HG02852 (cell line): Measurements from ENCODE around the gene CEP128.
A peak's percentile ranks its signal among the peaks of the same experiment; 100 is the strongest.

Experiments used
- ATAC-seq: cut with Tn5 transposase; IDR thresholded peaks from one replicate; pipeline ENCODE4 v1.9.1; 2021; ENCODE audit warnings: mild to moderate bottlenecking, moderate library complexity; ENCODE audit not compliant: unreplicated experiment

CEP128 gene

DNA sequence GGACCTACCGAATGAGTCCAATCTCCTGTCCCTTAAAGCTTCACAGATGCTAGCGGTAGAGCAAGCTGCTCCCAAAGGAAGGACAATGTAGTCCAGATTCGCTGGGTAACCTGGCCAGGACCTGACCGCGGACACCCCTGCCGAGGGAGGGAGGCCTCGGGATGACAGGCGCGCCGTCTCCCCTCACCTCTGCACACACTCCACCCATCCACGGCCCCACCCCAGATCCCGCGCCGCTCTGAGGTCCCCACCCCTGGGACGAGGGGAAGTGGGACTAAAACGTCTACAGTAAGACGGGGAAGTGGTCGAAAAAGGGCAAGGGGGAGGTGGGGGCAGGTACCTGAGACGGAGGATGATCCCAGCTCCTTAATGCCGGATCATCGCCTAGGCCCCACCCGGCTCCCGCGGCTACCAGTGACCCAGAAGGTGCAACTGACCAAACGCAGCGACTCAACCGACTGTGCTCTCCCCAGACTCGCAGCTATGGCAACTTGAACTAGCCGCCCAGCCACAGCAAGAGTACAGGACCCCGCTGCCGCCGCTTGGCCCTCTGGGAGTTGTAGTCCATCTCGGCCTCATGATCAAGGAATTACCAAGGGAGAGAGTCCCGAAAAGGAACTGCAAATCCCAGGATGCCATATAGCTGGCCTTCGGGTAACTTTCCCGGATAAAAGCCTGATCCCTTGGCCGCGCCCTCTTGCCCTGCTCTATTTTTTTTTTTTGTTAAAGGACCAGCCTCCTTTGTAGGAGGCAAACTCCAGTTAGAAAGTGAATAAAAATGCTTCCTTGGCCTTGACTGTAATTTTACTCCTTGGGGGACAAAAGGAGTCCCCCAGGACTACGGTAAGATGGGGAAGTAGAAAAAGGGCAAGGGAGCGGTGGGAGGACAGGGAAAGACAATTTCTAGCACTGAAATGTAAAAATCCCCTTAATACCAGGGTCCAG is at the start of gene CEP128:
TSS of gene CEP128 (minus strand) at position 498 of the 945 bp plus-strand sequence.
- ATAC-seq = peak; percentile 99

DNA sequence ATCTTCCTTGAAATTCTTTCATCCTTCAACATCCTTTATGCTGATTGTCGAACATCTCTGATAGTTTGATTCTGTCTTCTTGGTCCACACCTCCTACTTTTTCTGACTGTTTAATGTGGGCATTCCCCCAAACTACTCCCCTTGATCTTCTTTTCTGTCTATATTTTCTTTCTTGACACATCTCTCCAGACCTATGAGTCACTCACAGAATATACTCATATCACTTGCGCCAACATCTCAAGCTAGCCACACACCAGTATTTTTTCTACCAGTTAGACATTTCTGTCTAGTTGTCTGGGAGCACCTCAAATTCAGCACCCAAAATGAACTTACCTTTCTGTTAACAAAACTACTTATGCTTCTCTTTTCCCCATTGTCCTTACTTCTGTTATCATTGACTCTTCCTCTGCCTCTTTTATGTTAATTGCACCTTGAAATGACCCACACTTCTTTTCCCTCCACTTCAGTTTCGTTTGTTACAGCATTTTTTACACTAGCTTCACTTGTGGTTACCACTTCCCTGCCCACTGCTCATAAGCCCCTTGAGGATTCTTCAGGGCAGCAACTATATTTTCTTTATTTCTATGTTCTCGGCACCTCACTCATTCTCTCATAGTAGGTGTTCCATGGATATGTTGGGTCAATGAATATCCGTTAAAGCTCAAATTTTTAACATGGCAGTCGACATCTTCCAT is 47.3 kb upstream of the CEP128 start:
- peak; percentile 46 for ATAC-seq

DNA sequence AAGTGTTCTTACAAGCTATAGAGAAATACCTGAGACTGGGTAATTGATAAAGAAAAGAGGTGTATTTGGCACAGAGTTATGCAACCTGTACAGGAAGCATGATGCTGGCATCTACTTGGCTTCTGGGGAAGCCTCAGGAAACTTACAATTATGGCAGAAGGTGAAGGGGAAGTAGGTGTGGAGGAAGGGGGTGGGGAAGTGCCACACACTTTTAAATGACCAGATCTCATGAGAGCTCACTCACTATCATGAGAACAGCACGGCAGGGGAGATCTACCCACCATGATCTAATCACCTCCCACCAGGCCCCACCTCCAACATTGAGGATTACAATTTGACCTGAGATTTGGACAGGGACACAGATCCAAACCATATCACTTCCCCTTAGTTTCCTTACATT is 46.7 kb upstream of the CEP128 start:
- no peak for ATAC-seq

DNA sequence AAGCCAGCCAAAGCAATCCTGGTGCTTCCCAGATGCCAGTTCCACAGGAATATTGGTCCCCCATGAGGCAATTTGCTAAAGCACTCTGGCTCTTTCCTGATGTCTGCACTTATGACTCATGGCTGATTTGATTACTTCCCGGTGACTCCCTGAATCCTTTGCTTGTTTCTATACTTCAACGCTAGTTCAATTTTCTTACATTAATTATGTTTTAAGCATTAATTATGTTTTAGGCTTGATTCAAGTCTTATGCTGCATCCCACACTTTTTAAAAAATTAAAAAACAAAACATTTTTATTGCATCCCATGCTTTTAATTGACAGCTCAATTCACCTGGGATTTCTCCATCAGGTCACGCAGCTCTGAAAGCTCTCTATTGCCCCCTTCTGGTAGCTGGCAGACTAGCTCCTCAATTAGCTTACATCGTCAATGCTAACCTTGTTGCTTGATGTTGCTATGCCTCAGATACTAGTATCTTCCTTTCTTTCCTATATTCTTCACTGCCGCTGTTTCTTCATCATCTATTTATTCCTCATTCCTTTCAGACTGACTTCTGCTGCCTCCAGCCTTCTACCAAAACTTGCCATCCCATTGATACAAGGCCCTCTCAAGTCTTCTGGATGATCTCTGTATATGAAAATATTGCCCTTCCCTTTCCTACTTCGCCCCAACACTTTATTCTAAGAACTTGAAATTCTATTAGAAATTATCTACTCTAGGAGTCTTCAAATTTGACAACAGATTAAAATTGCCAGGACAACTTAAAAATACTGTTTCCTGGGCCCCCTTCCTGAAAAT is 45.9 kb upstream of the CEP128 start:
- ATAC-seq = peak; percentile 74

DNA sequence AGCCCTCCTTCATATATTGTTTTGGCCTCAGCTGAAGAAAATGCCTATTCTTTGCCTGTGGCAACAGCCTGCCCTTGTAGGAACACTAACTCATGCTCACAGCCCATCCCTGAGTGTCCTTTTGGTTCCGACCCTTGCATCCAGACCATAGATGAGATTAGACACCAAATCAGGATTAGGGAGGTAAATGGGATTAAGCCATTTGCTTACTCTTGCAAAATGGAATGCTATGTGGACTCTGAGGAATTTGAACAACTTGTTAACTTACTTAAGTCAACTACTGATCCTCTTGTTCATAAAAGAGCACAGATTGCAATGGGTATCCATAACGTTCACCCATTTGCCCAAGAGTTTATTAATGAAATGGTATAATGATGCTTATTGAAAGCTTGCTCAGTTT is 41.2 kb upstream of the CEP128 start:
- ATAC-seq = no peak

DNA sequence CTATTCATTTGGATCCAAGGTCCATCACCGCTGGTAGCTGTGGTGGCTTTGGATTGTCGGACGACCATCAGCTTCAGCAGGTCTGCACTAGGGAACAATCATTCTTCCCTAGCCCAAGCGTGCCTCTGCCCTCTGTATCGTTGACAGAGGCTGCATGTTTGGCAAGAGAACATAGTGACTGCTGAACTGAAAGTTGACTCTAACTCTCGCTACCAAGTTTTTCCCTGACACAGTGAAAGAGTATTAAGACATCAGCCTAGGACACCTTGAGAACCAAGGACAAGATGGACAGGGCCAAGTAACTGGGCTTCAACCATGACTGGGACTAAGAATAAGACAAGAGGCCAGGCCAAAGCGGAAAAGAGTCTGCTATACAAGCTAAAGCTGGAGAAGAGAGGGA is 40.1 kb upstream of the CEP128 start:
- no peak for ATAC-seq

DNA sequence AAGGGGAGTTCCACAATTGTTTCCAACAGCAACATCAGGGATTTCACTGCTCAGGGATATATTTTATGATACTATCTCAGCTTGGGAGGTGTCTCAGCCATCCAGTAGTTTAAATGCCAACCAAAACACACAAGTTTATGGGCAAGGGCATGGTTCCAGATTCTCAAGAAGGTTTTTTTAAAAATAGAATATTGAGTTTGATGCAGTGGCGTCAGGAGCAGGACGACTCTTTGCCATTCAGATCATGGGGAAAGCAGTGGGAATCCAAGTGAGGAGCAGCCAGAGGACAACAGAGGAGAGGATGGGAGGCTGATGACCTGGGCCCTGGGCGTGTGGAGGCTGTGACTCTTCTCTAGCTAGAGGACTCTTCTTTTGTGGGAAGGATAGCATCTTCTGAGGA is 39.6 kb upstream of the CEP128 start:
- ATAC-seq = no peak

DNA sequence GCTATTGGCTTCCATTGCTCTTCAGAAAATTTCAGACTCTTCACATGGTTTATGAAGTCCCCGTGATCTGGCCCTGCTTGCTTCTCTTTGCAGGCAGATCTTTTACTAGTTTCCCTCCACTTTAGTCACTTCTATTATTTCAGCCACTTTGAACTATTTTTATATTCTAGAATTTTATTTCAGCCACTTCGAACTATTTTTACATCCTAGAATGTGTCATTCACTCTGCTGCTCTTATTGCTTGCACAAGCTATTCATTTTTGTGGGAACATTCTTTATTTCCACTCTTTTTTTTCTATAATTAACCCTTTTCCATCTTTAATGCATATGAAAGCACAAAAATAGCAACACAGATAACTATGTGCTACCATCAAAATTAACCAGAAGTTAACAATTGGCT is 38.4 kb upstream of the CEP128 start:
- no peak for ATAC-seq

DNA sequence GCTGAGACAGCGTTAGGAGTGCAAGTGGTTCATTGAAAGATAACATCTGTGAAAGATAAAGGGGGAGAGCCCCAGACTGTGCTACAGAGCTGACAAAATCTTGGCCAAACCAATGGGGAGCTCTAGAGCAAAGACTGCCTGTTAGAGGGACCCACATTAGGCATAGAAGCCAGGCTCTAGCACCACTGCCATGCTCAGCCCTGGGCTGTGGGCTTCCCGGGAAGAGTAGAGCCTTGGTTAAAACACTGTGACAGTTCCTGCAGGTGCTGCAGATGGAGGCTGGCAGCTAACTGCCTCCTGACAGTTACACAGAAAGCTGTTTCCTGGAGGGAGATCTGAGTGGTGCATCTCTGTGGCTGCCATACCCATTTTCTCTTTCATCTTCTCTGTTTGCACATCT is 36.9 kb upstream of the CEP128 start:
- ATAC-seq = no peak

DNA sequence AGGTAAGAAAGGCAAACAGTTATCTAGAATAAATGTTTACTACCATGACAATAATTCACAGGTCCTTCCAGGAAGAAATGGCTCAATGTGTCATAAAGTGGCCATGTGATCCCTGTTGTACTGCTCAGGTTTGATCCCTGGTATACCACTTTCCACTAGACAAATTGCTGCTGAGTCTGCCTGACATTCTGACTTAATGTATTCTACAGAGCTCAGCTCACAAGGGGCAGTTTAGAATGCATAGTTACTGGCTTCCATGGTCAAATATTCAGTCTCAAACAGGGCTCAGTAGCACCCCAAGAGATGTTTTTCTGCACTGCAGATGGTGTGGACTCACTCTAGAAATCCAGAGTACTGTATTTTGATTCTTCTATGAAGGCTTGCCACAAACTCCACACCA is 35.7 kb upstream of the CEP128 start:
- ATAC-seq = peak; percentile 58

DNA sequence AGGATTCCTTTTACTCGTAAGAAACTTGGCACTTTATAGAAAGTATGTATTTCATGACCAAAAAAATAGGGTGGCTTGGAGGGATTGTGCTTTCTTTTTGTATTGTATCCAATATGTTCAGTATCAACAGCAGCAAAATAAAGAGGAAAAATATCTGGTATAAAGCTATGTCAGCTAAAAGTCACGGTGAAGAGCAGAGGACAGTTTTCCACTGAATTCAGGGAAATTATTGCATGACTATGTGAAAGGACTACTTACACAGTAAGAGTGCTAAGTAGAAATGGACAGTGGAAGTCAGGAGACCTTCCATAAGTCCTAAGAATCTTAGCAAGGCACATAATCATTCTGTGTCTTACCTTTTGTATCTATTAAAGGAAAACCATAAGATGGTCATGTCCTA is 33.1 kb upstream of the CEP128 start:
- ATAC-seq = no peak

DNA sequence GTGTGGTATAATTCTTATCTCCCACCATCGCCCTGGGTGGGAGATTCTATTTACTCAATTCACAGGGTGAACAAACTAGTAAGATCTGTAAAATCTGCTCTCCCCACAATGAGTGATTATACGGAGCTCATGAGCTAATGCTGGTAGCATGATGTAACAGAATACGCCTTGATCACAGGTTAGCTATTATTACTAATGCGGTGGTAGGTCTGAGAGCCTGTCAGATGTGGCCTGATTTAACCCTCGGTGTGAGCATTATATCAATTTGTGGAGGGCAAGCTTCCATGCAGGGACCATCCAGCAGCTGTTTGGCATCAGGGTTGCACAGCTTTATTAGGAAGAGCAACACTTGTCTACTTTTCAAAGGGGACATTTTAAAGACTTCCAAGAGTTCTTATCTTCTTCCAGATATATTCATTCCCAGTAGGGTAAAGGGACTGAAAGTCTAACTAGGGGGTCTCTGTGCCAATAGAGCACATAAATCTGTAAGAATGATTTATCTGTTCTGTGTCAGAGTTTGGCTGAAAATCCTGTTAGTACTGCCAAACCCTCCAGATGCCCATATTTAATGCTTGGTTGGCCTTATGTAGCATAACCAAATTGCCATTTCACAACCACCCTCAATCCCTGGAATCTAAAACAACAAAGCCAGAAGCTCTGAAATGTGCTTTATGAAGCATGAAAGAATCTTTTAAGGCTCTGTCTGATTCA is 32.5 kb upstream of the CEP128 start:
- ATAC-seq = no peak

DNA sequence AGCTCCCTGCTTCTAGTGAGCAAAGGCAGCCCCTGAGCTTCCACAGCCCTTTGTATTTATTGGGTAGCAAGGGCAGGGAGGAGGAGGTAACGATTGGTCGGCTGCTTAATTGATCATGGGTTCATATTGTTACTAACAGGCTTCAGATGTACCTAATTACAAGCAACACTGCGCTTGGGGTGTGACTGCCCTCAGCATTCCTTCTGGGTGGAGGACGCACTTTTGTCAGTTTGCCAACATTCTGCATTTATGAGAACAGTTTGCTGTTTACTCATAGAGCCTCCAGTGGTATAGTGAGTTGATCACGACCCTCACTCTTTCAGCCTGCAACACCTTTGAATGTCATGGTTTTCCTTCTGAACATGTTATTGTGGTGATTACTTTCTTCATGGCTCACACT is 23.5 kb upstream of the CEP128 start:
- no peak for ATAC-seq

DNA sequence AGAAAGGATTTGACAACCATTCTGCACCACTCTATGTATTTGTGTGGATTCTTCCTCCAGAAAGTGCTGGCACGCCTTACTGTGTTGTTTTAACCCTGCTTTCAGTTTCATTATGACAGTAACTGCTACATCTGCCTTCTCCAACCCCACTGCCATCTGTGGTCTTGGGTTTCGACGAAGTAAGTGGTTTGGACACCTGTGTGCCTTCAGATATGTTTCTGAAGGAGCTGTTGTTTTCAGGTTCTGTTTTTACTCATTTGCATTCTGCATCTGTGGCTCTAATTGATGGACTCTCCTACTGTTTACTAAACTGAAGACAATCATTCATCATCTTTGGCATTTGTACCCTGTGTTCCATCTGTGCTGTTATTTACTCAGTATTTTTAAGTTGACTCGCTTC is 18.0 kb upstream of the CEP128 start:
- peak; percentile 99 for ATAC-seq

DNA sequence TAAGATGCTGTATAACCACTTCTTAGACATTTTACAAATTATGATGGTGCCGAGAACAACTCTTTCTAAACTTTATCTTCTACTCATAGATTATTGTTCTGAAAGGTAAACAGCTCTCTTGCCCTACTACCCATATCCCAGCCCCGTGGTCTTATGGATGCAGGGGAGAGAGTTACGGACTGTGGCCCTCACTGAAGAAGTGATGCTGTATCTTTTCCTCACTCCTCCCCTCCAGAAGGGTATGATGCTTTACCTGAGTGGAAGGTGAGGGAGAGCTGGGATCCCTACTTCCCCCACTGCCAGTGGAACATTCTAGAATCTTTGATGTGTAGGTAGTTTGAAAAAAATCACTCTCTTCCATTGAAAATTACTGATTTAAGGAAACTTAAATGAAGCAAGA is 17.4 kb upstream of the CEP128 start:
- no peak for ATAC-seq

DNA sequence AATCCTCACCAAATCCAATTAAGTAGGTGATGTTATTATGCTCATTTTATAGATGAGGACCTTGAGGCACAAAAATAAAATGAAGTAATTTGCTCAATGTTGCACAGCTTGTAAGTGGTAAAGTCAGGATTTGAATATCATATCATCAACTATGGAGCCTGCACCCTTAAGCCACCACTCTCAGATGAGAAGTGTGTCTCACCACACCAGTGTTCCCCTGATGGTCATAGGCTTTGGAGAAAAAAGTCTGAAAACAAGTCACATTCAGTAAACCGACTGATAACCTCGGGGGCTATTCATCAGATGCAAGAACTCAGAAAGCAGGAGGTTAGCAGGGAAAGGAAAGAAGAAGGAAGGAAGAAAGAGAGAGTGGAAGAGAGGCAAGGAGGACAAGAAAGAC is 16.7 kb upstream of the CEP128 start:
- no peak for ATAC-seq

DNA sequence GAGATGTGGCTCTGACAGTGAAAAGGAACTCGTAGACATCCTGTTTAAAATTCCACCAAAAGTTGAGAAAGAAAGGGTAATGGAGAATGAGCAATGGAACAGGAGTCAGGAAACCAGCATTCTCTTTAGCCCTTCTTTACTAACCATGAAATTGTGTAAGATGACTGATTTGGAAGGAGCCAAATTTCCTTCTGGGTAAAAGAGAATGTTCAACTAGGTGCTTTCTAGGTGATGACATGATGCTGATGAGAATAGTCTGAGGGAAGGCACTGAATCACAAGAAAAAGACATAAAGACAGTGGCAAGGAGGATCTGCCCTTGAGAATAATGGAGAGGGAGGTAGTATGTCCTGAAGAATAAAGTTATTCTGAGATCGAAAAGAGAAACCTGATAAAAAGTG is 16.1 kb upstream of the CEP128 start:
- no peak for ATAC-seq

DNA sequence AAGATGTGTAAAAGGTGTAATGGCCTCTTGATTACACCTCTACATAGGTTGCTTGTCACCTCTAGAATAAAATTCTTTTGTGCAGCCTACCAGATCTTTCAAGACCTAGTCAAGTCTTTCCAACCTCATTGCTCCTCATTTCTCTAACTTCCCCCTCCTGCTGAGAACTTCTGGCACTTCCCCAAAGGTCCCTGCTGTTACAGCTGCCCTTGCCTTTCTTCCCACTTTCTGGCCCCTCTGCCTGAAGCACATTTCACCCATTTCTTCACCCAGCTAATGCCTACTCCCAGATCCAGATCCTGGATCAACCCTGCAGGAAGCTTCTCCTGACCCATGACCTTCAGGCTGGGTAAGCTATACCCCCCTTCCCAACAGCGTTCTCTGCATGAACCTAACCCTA is 15.4 kb upstream of the CEP128 start:
- no peak for ATAC-seq

DNA sequence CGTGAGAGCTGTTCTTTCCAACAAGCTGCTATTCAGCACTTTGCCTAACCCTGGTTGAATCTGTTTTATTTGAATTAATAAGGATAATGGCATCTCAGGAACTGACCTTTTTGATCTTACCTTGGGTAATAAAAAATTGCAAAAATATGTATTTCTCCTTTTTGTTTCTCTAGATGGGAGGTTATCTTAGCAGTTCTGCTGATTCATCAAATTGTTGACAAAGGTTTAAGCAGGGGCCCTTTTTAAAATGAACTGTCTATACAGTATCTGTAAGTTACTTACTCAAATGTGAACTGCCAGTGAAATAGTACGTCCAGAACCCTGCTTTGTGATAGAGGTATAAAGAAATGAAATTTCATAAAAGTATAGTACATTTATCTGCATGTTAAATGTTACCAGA is 14.6 kb upstream of the CEP128 start:
- no peak for ATAC-seq

DNA sequence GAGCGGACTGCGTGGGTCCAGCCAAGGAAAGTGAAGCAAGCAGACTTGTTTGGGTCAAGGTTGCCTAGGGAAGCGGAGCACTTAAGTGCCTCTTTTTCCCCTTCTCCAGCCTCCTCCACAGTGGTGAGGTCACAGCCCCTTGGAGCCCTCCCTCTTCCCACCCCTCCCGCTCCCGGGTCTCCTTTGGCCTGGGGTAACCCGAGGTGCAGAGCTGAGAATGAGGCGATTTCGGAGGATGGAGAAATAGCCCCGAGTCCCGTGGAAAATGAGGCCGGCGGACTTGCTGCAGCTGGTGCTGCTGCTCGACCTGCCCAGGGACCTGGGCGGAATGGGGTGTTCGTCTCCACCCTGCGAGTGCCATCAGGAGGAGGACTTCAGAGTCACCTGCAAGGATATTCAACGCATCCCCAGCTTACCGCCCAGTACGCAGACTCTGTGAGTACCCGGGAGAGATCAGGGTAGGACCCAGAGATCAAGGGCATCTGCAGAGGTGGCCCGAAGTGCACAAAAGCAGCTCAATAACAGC is 13.9 kb upstream of the CEP128 start, which contains the start of gene TSHR:
TSS of gene TSHR (plus strand) at position 206 of the 526 bp plus-strand sequence. CDS start at position 266, 60 bp downstream.
- no peak for ATAC-seq
